Upper lobe of left lung (tissue), 6 donors: ENCODE results near the gene SNX14. TPM values are rescaled to one million over a fixed set of nuclear protein-coding genes. Genes with fewer than 3 reads are reported as not detected.

Experiments used
- ATAC-seq, 2 donors: fragments of 200-7000 bp; cut with Tn5 transposase; one replicate each; pipeline ENCODE4 v1.9.1; 2022; ENCODE audit warnings: mild to moderate bottlenecking in 2 of 2, moderate library complexity in 2 of 2; ENCODE audit not compliant: low FRiP score in 2 of 2
- DNase-seq, 2 donors: peaks; one replicate each; pipeline ENCODE4 v3.0.0-alpha.2; 2019 to 2020
- H3K27ac ChIP-seq, 4 donors: fragments of 200-600 bp; sonication (generic); one replicate each; pipeline ENCODE4 v1.5.1; 2016 to 2019
- H3K27me3 ChIP-seq, 4 donors: fragments of 200-600 bp; sonication (generic); one replicate each; pipeline ENCODE4 v1.5.1; 2017 to 2019
- H3K36me3 ChIP-seq, 4 donors: fragments of 200-600 bp; sonication (generic); one replicate each; pipeline ENCODE4 v1.5.1; 2016 to 2019
- H3K4me1 ChIP-seq, 4 donors: fragments of 200-600 bp; sonication (generic); one replicate each; pipeline ENCODE4 v1.5.1; 2018 to 2019
- H3K4me3 ChIP-seq, 4 donors: fragments of 200-600 bp; sonication (generic); one replicate each; pipeline ENCODE4 v1.5.1; 2017 to 2019; ENCODE audit warnings: mild to moderate bottlenecking in 2 of 4, moderate library complexity in 1 of 4
- H3K9me3 ChIP-seq, 4 donors: fragments of 200-600 bp; sonication (generic); one replicate each; pipeline ENCODE4 v1.5.1; 2018 to 2019
- CTCF ChIP-seq, 6 experiments: fragments of 450-650 bp in 4 of 6; fragments of 200-600 bp in 2 of 6; sonication (generic) in 2 of 6; IDR thresholded peaks; one replicate each; pipeline ENCODE4 v1.5.1; 2016 to 2019; ENCODE audit warnings: antibody characterized with exemption in 6 of 6
- EP300 ChIP-seq, 4 donors: sonication (generic); formaldehyde crosslinking; IDR thresholded peaks; one replicate each; pipeline ENCODE4 v1.5.1; 2017; ENCODE audit warnings: antibody characterized with exemption in 4 of 4, control low read depth in 2 of 4
- POLR2A ChIP-seq, 4 donors: fragments of 450-650 bp; IDR thresholded peaks; one replicate each; pipeline ENCODE4 v1.5.1; 2016 to 2017; ENCODE audit warnings: antibody characterized with exemption in 4 of 4, mild to moderate bottlenecking in 2 of 4
- POLR2AphosphoS5 ChIP-seq, 2 donors: sonication (generic); formaldehyde crosslinking; IDR thresholded peaks; one replicate each; pipeline ENCODE4 v1.5.1; 2017; ENCODE audit warnings: antibody characterized with exemption in 2 of 2
- WGBS, 2 donors: methylation state at CpG; one replicate each; pipeline ENCODE4 v1.1.5; 2017 to 2018; 5-methylcytosine and 5-hydroxymethylcytosine counted together
- total RNA-seq, 6 donors: library from RNA; depleted of rRNA in 4 of 6; stranded (reverse); fragments of >200 nt in 4 of 6; gene quantifications; one replicate each; pipeline versions ENCODE4 v1.1.0 to v1.2.1, GENCODE V29; 2016 to 2021
- donor health status: DM: no; HTN: no; CAD: no; lungs with moderate emphysema.
- donor health status: DM: no; HTN: yes; CAD: no; lungs with severe emphysema.

The SNX14 gene
- total RNA-seq, 6 donors from 2014 or later, result 43.7 to 170 (median 88.6) TPM

DNA sequence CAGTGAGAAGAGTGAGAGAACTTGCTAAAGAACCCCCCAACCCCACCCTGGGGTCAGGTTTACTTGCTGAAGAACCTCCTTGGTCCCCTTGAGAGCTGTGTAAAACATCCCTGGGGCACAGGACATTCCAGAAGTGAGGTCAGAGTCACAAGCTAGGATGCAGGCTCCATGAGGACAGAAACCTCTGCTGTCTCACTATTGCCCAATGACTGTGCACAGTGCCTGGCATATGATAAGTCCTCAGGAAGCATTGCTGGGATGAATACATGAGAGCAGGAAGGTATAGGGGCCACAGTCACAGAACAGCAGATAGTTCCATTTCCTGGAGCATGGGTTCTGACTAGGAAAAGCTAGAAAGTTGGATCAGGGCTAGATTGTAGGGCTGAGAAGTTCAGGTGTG lies 125.3 kb downstream of the SNX14 start:
- ATAC-seq, result no peak
- Histone ChIP-seq H3K4me1 (peaks cover 0 to 11% (median 0%) of the 10 kb centered on the region in 4 donors), H3K36me3 (no peaks in the 10 kb centered on the region), H3K4me3 (no peak overlapping the region), H3K27ac (no peak overlapping the region), H3K9me3 (no peaks in the 10 kb centered on the region), H3K27me3 (no peaks in the 10 kb centered on the region)
- no peak for DNase-seq
- TF ChIP-seq EP300 (IDR thresholded peaks at IDR 0.05), result no peak

DNA sequence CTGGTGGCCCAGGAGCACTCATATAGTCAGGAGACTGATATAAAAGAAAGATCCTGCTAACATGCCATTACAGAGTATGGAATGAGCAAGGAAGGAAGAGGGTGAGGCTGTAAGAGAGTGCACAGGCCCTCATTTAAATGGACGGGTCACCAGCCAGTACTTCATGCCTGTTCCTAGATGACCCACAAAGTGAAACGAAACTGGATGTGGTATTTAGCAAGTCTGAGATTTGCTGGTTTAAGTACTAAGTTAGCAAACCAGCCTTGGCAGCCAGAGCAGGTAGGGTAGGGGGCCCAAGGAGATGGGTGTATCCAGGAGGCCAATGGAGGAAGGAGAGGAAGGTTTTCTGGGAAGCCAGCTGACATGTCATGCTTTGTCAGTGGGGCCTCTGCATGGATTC lies 127.9 kb downstream of the SNX14 start:
- Histone ChIP-seq H3K9me3 (no peaks in the 10 kb centered on the region), H3K36me3 (no peaks in the 10 kb centered on the region), H3K4me3 (no peak overlapping the region), H3K4me1 (peaks cover 0 to 19% (median 10%) of the 10 kb centered on the region in 4 donors), H3K27ac (no peak overlapping the region), H3K27me3 (no peaks in the 10 kb centered on the region)
- ATAC-seq, result peak in 1 of 2 donors; percentile 27
- no peak for DNase-seq
- no peak for TF ChIP-seq POLR2AphosphoS5 (IDR thresholded peaks at IDR 0.05)
- no peak for TF ChIP-seq POLR2A (IDR thresholded peaks at IDR 0.05)
- no peak for TF ChIP-seq CTCF (IDR thresholded peaks at IDR 0.05)
- no peak for TF ChIP-seq EP300 (IDR thresholded peaks at IDR 0.05)
- WGBS, 2 donors, result 38 to 51% methylated on average over 2 of the region's 2 CpGs

DNA sequence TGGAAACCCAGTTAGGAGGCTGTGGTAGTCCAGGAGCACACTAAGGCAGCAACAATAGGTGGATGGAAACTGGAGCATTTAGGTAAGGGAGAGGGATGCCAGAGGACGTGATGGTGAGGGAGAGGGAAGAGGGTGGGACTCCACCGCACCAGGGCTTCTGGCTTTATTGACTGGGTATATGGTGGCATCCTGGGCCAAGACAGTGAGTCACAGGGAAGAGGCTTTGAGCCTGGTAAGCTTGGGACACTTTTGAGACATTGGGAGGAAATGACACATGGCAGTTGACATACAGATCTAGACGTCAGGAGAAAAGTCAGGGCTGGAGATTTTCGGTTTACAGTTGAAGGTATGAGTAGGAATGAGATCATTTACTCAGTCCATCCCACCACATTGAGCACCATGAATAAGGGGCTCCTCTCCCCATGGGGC lies 128.9 kb downstream of the SNX14 start:
- Histone ChIP-seq H3K27ac (no peak overlapping the region), H3K4me1 (peaks cover 3 to 25% (median 13%) of the 10 kb centered on the region in 4 donors), H3K9me3 (no peaks in the 10 kb centered on the region), H3K36me3 (no peaks in the 10 kb centered on the region), H3K27me3 (no peaks in the 10 kb centered on the region), H3K4me3 (no peak overlapping the region)
- ATAC-seq (peak in 1 of 2 donors; percentile 14), DNase-seq (no peak)
- TF ChIP-seq EP300 (IDR thresholded peaks at IDR 0.05), result no peak
- no peak for TF ChIP-seq POLR2A (IDR thresholded peaks at IDR 0.05)
- no peak for TF ChIP-seq POLR2AphosphoS5 (IDR thresholded peaks at IDR 0.05)
- TF ChIP-seq CTCF (IDR thresholded peaks at IDR 0.05), result no peak
- 54 to 68% methylated on average over 4 of the region's 4 CpGs for WGBS, 2 donors

DNA sequence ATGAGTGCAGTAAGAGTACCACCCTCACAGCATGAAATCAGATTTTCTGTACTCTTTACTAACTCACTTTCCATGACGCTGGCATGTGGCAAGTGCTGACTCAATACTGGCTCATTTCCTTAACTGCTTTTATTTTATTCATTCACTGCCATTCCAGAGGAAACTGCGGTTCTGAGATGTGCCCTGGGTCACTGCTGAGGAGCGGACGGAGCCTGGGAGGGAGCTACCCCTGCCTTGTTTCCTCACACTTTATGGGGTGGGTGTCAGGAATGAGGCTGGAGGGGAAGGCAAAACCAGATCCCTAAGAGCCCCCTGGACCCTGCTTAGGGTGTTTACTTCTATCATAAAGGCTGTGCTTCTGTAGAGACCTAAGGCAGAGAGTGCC lies 129.4 kb downstream of the SNX14 start:
- H3K9me3 ChIP-seq, result no peaks in the 10 kb centered on the region
- no peaks in the 10 kb centered on the region for H3K36me3 ChIP-seq
- H3K27me3 ChIP-seq, result no peaks in the 10 kb centered on the region
- ATAC-seq, result peak; percentile 28 to 30
- H3K4me3 ChIP-seq, result no peak overlapping the region
- H3K27ac ChIP-seq, result no peak overlapping the region
- peak in 1 of 2 donors; percentile 26 for DNase-seq
- 32 to 60% methylated on average over 4 of the region's 4 CpGs for WGBS, 2 donors
- TF ChIP-seq EP300 (IDR thresholded peaks at IDR 0.05), result no peak
- no peak for TF ChIP-seq CTCF (IDR thresholded peaks at IDR 0.05)
- no peak for TF ChIP-seq POLR2A (IDR thresholded peaks at IDR 0.05)
- TF ChIP-seq POLR2AphosphoS5 (IDR thresholded peaks at IDR 0.05), result no peak
- H3K4me1 ChIP-seq, result peaks cover 3 to 25% (median 13%) of the 10 kb centered on the region in 4 donors

- Histone ChIP-seq H3K27me3 (no peaks in the 10 kb centered on the region), H3K4me3 (no peak overlapping the region), H3K9me3 (no peaks in the 10 kb centered on the region), H3K27ac (no peak overlapping the region), H3K36me3 (no peaks in the 10 kb centered on the region), H3K4me1 (peaks cover 5 to 25% (median 13%) of the 10 kb centered on the region in 4 donors)
- DNase-seq (no peak), ATAC-seq (no peak)
- WGBS, 2 donors, result 71 to 75% methylated on average over 4 of the region's 4 CpGs
- no peak for TF ChIP-seq POLR2A (IDR thresholded peaks at IDR 0.05)
Measured at GRCh38 chr6:85463621-85464259, 129.9 kb downstream of the SNX14 start.

GRCh38 chr6:85462673-85463072 lies 131.0 kb downstream of the SNX14 start:
- TF ChIP-seq POLR2AphosphoS5 (IDR thresholded peaks at IDR 0.05) (no peak), CTCF (IDR thresholded peaks at IDR 0.05) (no peak), POLR2A (IDR thresholded peaks at IDR 0.05) (no peak), EP300 (IDR thresholded peaks at IDR 0.05) (no peak)
- H3K27ac ChIP-seq, result no peak overlapping the region

More at GRCh38 chr6:85462673-85463072, 131.0 kb downstream of the SNX14 start:
- peaks cover 6 to 25% (median 13%) of the 10 kb centered on the region in 4 donors for H3K4me1 ChIP-seq
- no peak overlapping the region for H3K4me3 ChIP-seq
- DNase-seq, result no peak
- 73 to 76% methylated on average over 2 of the region's 2 CpGs for WGBS, 2 donors
- no peaks in the 10 kb centered on the region for H3K36me3 ChIP-seq
- H3K9me3 ChIP-seq, result no peaks in the 10 kb centered on the region
- no peaks in the 10 kb centered on the region for H3K27me3 ChIP-seq
- ATAC-seq, result no peak
